B cell (primary cell): ENCODE measurements around the gene KLF12. TPM values are rescaled to one million over a fixed set of nuclear protein-coding genes. Genes with fewer than 3 reads are reported as not detected.

Experiments used
- ATAC-seq: fragments of 200-7000 bp; cut with Tn5 transposase; one replicate; pipeline ENCODE4 v1.10.0; 2021; ENCODE audit warnings: low read depth, mild to moderate bottlenecking, moderate number of reproducible peaks, moderate library complexity
- CTCF ChIA-PET: fragments of 350-600 bp; sonication (Branson Sonifier 250); formaldehyde crosslinking; loops from one replicate; lab custom pipeline; 2021; ENCODE audit warnings: antibody characterized with exemption, inconsistent platforms; lab: Charles Lee
- POLR2A ChIA-PET: fragments of 350-600 bp; sonication (Branson Sonifier 250); formaldehyde crosslinking; loops from one replicate; lab custom pipeline; 2021; ENCODE audit warnings: antibody characterized with exemption; lab: Charles Lee
- DNase-seq: peaks from one replicate; pipeline ENCODE4 v3.0.0; 2013
- H2AFZ ChIP-seq: 2 replicates; pipeline ENCODE4 v1.6.1; 2012; ENCODE audit warnings: mild to moderate bottlenecking, low read depth, low read length; ENCODE audit not compliant: insufficient read depth, poor library complexity, severe bottlenecking
- H3K27ac ChIP-seq, 2 donors: 1 replicate in 1 of 2; 2 replicates in 1 of 2; pipeline ENCODE4 v1.5.1; 2012 to 2013; ENCODE audit warnings: low read length in 2 of 2, mild to moderate bottlenecking in 2 of 2, moderate library complexity in 1 of 2
- H3K27me3 ChIP-seq, 4 experiments: fragments of 200-600 bp in 1 of 4; sonication (generic) in 1 of 4; replicated peaks in 1 of 4; 1 replicate in 2 of 4; 2 replicates in 2 of 4; pipeline versions ENCODE4 v1.6.1 to v1.7.0; 2013 to 2016; ENCODE audit warnings: low read length in 3 of 4, mild to moderate bottlenecking in 2 of 4, mixed read lengths in 1 of 4, moderate library complexity in 1 of 4; ENCODE audit not compliant: insufficient read depth in 4 of 4, control insufficient read depth in 3 of 4; ENCODE audit errors: control extremely low read depth in 1 of 4
- H3K36me3 ChIP-seq, 2 experiments: replicated peaks in 1 of 2; 1 replicate in 1 of 2; 2 replicates in 1 of 2; pipeline versions ENCODE4 v1.6.1 to v1.7.1; 2013; ENCODE audit warnings: low read length in 1 of 2; ENCODE audit not compliant: insufficient read depth in 2 of 2, control insufficient read depth in 1 of 2; ENCODE audit errors: control extremely low read depth in 1 of 2, extremely low read depth in 1 of 2
- H3K4me1 ChIP-seq, 2 donors: fragments of 200-600 bp in 1 of 2; sonication (generic) in 1 of 2; 1 replicate in 1 of 2; 2 replicates in 1 of 2; pipeline versions ENCODE4 v1.5.1 to v1.6.1; 2013 to 2017; ENCODE audit warnings: low read length in 2 of 2; ENCODE audit not compliant: control insufficient read depth in 2 of 2, insufficient read depth in 2 of 2
- H3K4me2 ChIP-seq: replicated peaks from 2 replicates; pipeline ENCODE3; 2012; ENCODE audit warnings: mild to moderate bottlenecking, low read depth, low read length; ENCODE audit not compliant: poor library complexity, severe bottlenecking
- H3K4me3 ChIP-seq, 5 experiments: fragments of 200-600 bp in 1 of 5; sonication (generic) in 1 of 5; 1 replicate in 3 of 5; 2 replicates in 2 of 5; pipeline versions ENCODE4 v1.5.1 to v1.7.0; 2011 to 2016; ENCODE audit warnings: low read length in 4 of 5, mild to moderate bottlenecking in 4 of 5, low read depth in 2 of 5, control low read depth in 1 of 5, moderate library complexity in 1 of 5; ENCODE audit not compliant: insufficient read depth in 1 of 5; ENCODE audit errors: control extremely low read depth in 1 of 5, extremely low read depth in 1 of 5
- H3K79me2 ChIP-seq: fragments of 200-600 bp; sonication (generic); one replicate; pipeline ENCODE4 v1.6.0; 2016; ENCODE audit warnings: low read length; ENCODE audit not compliant: control insufficient read depth, insufficient read depth
- H3K9ac ChIP-seq: fragments of 200-600 bp; sonication (generic); 2 replicates; pipeline ENCODE4 v1.6.1; 2017; ENCODE audit warnings: mild to moderate bottlenecking, low read length, moderate library complexity
- H3K9me3 ChIP-seq, 3 donors: one replicate each; pipeline versions ENCODE4 v1.6.1 to v1.7.1; 2013; ENCODE audit warnings: low read length in 2 of 3; ENCODE audit not compliant: control insufficient read depth in 2 of 3, insufficient read depth in 1 of 3; ENCODE audit errors: control extremely low read depth in 1 of 3
- H4K20me1 ChIP-seq: 2 replicates; pipeline ENCODE4 v1.6.0; 2012; ENCODE audit warnings: mild to moderate bottlenecking, low read length; ENCODE audit not compliant: insufficient read depth, control insufficient read depth, poor library complexity, severe bottlenecking
- H3K27ac Mint-ChIP-seq: one replicate; pipeline ENCODE4 v1.8.0; 2021; ENCODE audit warnings: mixed read lengths
- H3K27me3 Mint-ChIP-seq: one replicate; pipeline ENCODE4 v1.8.0; 2021; ENCODE audit warnings: mixed read lengths
- H3K4me1 Mint-ChIP-seq: one replicate; pipeline ENCODE4 v1.8.0; 2021; ENCODE audit warnings: mixed read lengths
- H3K4me3 Mint-ChIP-seq: one replicate; pipeline ENCODE4 v1.8.0; 2021; ENCODE audit warnings: mixed read lengths
- H3K9me3 Mint-ChIP-seq: one replicate; pipeline ENCODE4 v1.8.0; 2022; ENCODE audit warnings: mixed read lengths; ENCODE audit not compliant: insufficient read depth
- EZH2 ChIP-seq: IDR thresholded peaks from 2 replicates; pipeline ENCODE4 v1.6.1; 2012; ENCODE audit warnings: borderline replicate concordance, low read depth, mild to moderate bottlenecking, moderate library complexity, low read length; ENCODE audit not compliant: insufficient read depth, poor library complexity, severe bottlenecking
- WGBS: methylation state at CpG from one replicate; pipeline ENCODE4 v1.1.5; 2013; ENCODE audit warnings: missing lambda C conversion rate; ENCODE audit not compliant: insufficient coverage; 5-methylcytosine and 5-hydroxymethylcytosine counted together
- intact Hi-C: fragments of 100-400 bp; cut with micrococcal nuclease; formaldehyde crosslinking; loops from one replicate; pipeline ENCODE4 v1.10.0; 2022
- polyA plus RNA-seq: library from polyadenylated mRNA; depleted of rRNA; stranded (reverse); fragments of >200 nt; gene quantifications from 2 replicates; pipeline ENCODE4 v1.2.3, GENCODE V29; 2012
- total RNA-seq, 2 donors: library from RNA; stranded (reverse); fragments of 120-200 nt in 1 of 2; gene quantifications; 1 replicate in 1 of 2; 2 replicates in 1 of 2; pipeline versions ENCODE4 v1.2.3 to v1.2.4, GENCODE V29; 2013 to 2022
- TF ChIP-seq, protein P1 (sequence below): fragments of 200-600 bp; IDR thresholded peaks from one replicate; pipeline ENCODE4 v1.8.0; 2022; ENCODE audit warnings: antibody characterized with exemption, mild to moderate bottlenecking

Gene KLF12
- total and polyA plus RNA-seq, 2 donors (not counting 1 experiment from before 2014, with no cell fraction given): 6.7 to 55.7 TPM

DNA sequence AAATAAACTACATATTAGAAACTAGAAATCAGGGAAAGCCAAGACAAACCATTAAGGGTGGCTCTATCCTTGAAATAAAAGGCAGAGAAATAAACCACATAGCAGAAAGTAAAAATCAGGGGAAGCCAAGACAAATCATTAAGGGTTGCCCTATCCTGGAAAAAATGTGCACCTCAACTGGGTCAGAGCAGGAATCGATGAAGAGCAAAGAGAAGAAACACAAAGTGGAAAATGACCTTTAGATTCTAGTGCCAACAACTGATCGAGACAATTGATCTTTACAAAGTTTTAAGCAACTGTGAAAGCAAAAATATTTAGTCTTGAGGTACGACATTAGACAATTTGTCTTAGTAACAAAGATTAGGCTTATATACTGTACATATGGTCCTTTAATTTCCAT, 26.6 kb downstream of the KLF12 start:
- intact Hi-C loops: loop anchor here (5.0 kb wide), 1 partner anchor 35 kb away; no protein-coding TSS in a partner anchor
- peaks cover 15 to 28% of the 10 kb centered on the region in 2 donors for H3K4me1 ChIP-seq
- no peaks in the 10 kb centered on the region for H3K9me3 Mint-ChIP-seq
- ATAC-seq: no peak
- H3K9ac ChIP-seq: no peak overlapping the region
- peaks cover 96% of the 10 kb centered on the region for H3K79me2 ChIP-seq
- H3K9me3 ChIP-seq: no peaks in the 10 kb centered on the region
- DNase-seq: no peak
- H3K27ac Mint-ChIP-seq: no peak overlapping the region
- no peak overlapping the region for H3K27ac ChIP-seq
- ChIA-PET CTCF (no interaction called here), POLR2A (no interaction called here)
- no peak overlapping the region for H3K4me3 Mint-ChIP-seq
- no peak overlapping the region for H3K4me2 ChIP-seq
- WGBS: 100% methylated on average over 1 of the region's 3 CpGs
- H2AFZ ChIP-seq: no peak overlapping the region
- no peaks in the 10 kb centered on the region for H3K27me3 Mint-ChIP-seq
- no peak overlapping the region for H3K4me3 ChIP-seq
- H3K27me3 ChIP-seq: no peaks in the 10 kb centered on the region
- H4K20me1 ChIP-seq: peaks cover 38% of the 10 kb centered on the region
- H3K4me1 Mint-ChIP-seq: peaks cover 53% of the 10 kb centered on the region
- no peaks in the 10 kb centered on the region for H3K36me3 ChIP-seq
- no peak for TF ChIP-seq EZH2
- TF ChIP-seq, protein P1, sequence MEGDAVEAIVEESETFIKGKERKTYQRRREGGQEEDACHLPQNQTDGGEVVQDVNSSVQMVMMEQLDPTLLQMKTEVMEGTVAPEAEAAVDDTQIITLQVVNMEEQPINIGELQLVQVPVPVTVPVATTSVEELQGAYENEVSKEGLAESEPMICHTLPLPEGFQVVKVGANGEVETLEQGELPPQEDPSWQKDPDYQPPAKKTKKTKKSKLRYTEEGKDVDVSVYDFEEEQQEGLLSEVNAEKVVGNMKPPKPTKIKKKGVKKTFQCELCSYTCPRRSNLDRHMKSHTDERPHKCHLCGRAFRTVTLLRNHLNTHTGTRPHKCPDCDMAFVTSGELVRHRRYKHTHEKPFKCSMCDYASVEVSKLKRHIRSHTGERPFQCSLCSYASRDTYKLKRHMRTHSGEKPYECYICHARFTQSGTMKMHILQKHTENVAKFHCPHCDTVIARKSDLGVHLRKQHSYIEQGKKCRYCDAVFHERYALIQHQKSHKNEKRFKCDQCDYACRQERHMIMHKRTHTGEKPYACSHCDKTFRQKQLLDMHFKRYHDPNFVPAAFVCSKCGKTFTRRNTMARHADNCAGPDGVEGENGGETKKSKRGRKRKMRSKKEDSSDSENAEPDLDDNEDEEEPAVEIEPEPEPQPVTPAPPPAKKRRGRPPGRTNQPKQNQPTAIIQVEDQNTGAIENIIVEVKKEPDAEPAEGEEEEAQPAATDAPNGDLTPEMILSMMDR: no peak

DNA sequence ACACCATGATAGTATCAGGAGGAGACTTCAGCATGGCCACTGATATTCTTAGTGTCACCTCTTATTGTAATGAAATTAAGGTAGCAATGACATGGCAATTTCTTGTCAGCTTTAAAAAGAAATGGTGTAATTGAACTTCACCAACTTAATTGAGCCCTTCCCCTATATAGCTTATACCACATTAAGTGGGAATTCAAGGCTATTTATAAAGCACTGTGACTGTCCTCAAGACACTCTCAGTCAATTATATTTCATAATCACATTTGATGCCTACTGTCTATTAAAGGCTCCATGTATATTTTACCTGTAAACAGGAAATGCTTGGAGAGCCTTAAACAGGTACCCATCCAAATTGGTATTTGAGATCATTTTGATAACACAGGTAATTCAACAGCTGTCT, 28.3 kb downstream of the KLF12 start:
- Histone ChIP-seq H3K9me3 (peaks cover 0 to 1% (median 0%) of the 10 kb centered on the region in 3 donors), H2AFZ (no peak overlapping the region), H3K79me2 (peaks cover 99% of the 10 kb centered on the region), H3K36me3 (no peaks in the 10 kb centered on the region), H3K9ac (no peak overlapping the region), H4K20me1 (peaks cover 45% of the 10 kb centered on the region), H3K4me2 (no peak overlapping the region), H3K27ac (no peak overlapping the region), H3K4me1 (peaks cover 18 to 23% of the 10 kb centered on the region in 2 donors), H3K27me3 (no peaks in the 10 kb centered on the region), H3K4me3 (no peak overlapping the region)
- TF ChIP-seq EZH2: no peak
- TF ChIP-seq, protein P1: no peak
- Mint-ChIP-seq H3K9me3 (no peaks in the 10 kb centered on the region), H3K27ac (no peak overlapping the region), H3K27me3 (no peaks in the 10 kb centered on the region), H3K4me1 (peaks cover 53% of the 10 kb centered on the region), H3K4me3 (no peak overlapping the region)
- ChIA-PET CTCF (interaction anchor here (1.8 kb wide), 1 partner anchor 181 kb away, joined by 3 read pairs; no protein-coding TSS in a partner anchor), POLR2A (no interaction called here)
- no peak for ATAC-seq
- intact Hi-C loops: loop anchor here (5.0 kb wide), 1 partner anchor 34 kb away; no protein-coding TSS in a partner anchor
- DNase-seq: no peak
